HEK293 (cell line): ENCODE data around the gene TMEM167A.

Experiments used
- CTCF ChIA-PET: fragments of 350-600 bp; formaldehyde crosslinking; extraction: SDS; loops from one replicate; lab custom pipeline; 2021; ENCODE audit warnings: antibody characterized with exemption; lab: Yijun Ruan, JAX
- POLR2A ChIA-PET: fragments of 300-600 bp; formaldehyde crosslinking; extraction: SDS; loops from one replicate; lab custom pipeline; 2020; ENCODE audit warnings: antibody characterized with exemption, inconsistent platforms; lab: Yijun Ruan, JAX
- H3K27ac ChIP-seq: fragments of 200-500 bp; sonication (Bioruptor generic); 2 replicates; pipeline ENCODE4 v1.5.1; 2014; ENCODE audit warnings: low read depth, low read length, control low read depth, inconsistent platforms; ENCODE audit errors: extremely low read depth
- H3K36me3 ChIP-seq, 2 experiments: fragments of 200-500 bp in 1 of 2; sonication (Bioruptor generic) in 1 of 2; 1 replicate in 1 of 2; 2 replicates in 1 of 2; pipeline ENCODE4 v1.5.1; 2014 to 2017; ENCODE audit warnings: inconsistent platforms in 2 of 2, low read length in 2 of 2; ENCODE audit not compliant: control insufficient read depth in 2 of 2, insufficient read depth in 1 of 2
- H3K4me1 ChIP-seq: fragments of 200-500 bp; sonication (Bioruptor generic); 2 replicates; pipeline ENCODE4 v1.5.1; 2014; ENCODE audit warnings: mild to moderate bottlenecking, low read length, inconsistent platforms; ENCODE audit not compliant: control insufficient read depth, insufficient read depth
- H3K4me3 ChIP-seq: 2 replicates; pipeline ENCODE4 v1.5.1; 2011; ENCODE audit warnings: low read depth, mild to moderate bottlenecking, control low read depth, low read length, moderate library complexity
- H3K9me3 ChIP-seq: fragments of 200-500 bp; sonication (Bioruptor generic); 2 replicates; pipeline ENCODE4 v1.5.1; 2014; ENCODE audit warnings: low read depth, low read length, inconsistent platforms; ENCODE audit not compliant: control insufficient read depth, insufficient read depth
- IKZF3 ChIP-seq: fragments of 450-650 bp; IDR thresholded peaks from 2 replicates; pipeline ENCODE4 v1.5.0; 2018; ENCODE audit warnings: missing biosample characterization, mild to moderate bottlenecking, missing genetic modification characterization, moderate library complexity
- KLF7 ChIP-seq: fragments of 450-650 bp; formaldehyde crosslinking; IDR thresholded peaks from 2 replicates; pipeline ENCODE4 v1.5.1; 2016; ENCODE audit warnings: missing biosample characterization, missing genetic modification characterization, borderline replicate concordance
- MEIS1 ChIP-seq: sonication (generic); formaldehyde crosslinking; IDR thresholded peaks from 2 replicates; pipeline ENCODE4 v1.8.1; 2022; ENCODE audit warnings: missing genetic modification reagents, mild to moderate bottlenecking, borderline replicate concordance
- SCRT2 ChIP-seq: fragments of 450-650 bp; formaldehyde crosslinking; IDR thresholded peaks from 2 replicates; pipeline ENCODE4 v1.5.1; 2016; ENCODE audit warnings: missing biosample characterization, missing genetic modification characterization
- SETDB1 ChIP-seq: IDR thresholded peaks from one replicate; pipeline ENCODE4 v1.6.1; 2017; ENCODE audit warnings: mild to moderate bottlenecking, low read length, moderate library complexity, mixed read lengths; ENCODE audit not compliant: insufficient read length
- TRIM28 ChIP-seq: IDR thresholded peaks from 2 replicates; pipeline ENCODE4 v1.6.1; 2011; ENCODE audit warnings: low read length, control low read depth, borderline replicate concordance
- ZNF133 ChIP-seq: fragments of 450-650 bp; formaldehyde crosslinking; IDR thresholded peaks from 2 replicates; pipeline ENCODE4 v1.5.1; 2016; ENCODE audit warnings: missing biosample characterization, missing genetic modification characterization
- ZNF223 ChIP-seq: fragments of 450-650 bp; formaldehyde crosslinking; IDR thresholded peaks from 2 replicates; pipeline ENCODE4 v1.5.1; 2016; ENCODE audit warnings: missing biosample characterization, missing genetic modification characterization
- ZNF404 ChIP-seq: fragments of 450-650 bp; formaldehyde crosslinking; IDR thresholded peaks from 2 replicates; pipeline ENCODE4 v1.5.1; 2017; ENCODE audit warnings: missing biosample characterization, missing genetic modification characterization
- ZNF510 ChIP-seq: fragments of 450-650 bp; formaldehyde crosslinking; IDR thresholded peaks from 2 replicates; pipeline ENCODE4 v1.5.1; 2018; ENCODE audit warnings: mild to moderate bottlenecking, missing genetic modification characterization, missing biosample characterization; ENCODE audit not compliant: insufficient replicate concordance
- ZNF529 ChIP-seq: fragments of 450-650 bp; formaldehyde crosslinking; IDR thresholded peaks from 2 replicates; pipeline ENCODE4 v1.5.1; 2017; ENCODE audit warnings: missing genetic modification characterization, missing biosample characterization; ENCODE audit not compliant: insufficient replicate concordance
- ZNF623 ChIP-seq: fragments of 450-650 bp; formaldehyde crosslinking; IDR thresholded peaks from 2 replicates; pipeline ENCODE4 v1.5.1; 2016; ENCODE audit warnings: missing biosample characterization, missing genetic modification characterization
- ZNF626 ChIP-seq: fragments of 450-650 bp; sonication (Bioruptor Pico); formaldehyde crosslinking; IDR thresholded peaks from 2 replicates; pipeline ENCODE4 v1.5.1; 2018; ENCODE audit warnings: missing biosample characterization, missing genetic modification characterization, inconsistent platforms
- ZNF830 ChIP-seq: fragments of 450-650 bp; IDR thresholded peaks from 2 replicates; pipeline ENCODE4 v1.5.0; 2018; ENCODE audit warnings: missing biosample characterization, missing genetic modification characterization, low read depth, mild to moderate bottlenecking, moderate library complexity
- TF ChIP-seq, protein P1 (sequence below): fragments of 450-650 bp; IDR thresholded peaks from 2 replicates; pipeline ENCODE4 v1.5.1; 2018; ENCODE audit warnings: missing biosample characterization, mild to moderate bottlenecking, missing genetic modification characterization
- TF ChIP-seq, protein P2 (sequence below): fragments of 450-650 bp; formaldehyde crosslinking; IDR thresholded peaks from 2 replicates; pipeline ENCODE4 v1.5.1; 2016; ENCODE audit warnings: missing biosample characterization, missing genetic modification characterization, low read depth
- TF ChIP-seq, protein P3 (sequence below): fragments of 450-650 bp; formaldehyde crosslinking; IDR thresholded peaks from 2 replicates; pipeline ENCODE4 v1.5.1; 2016; ENCODE audit warnings: missing biosample characterization, missing genetic modification characterization
- TF ChIP-seq, protein P4 (sequence below): fragments of 450-650 bp; formaldehyde crosslinking; IDR thresholded peaks from 2 replicates; pipeline ENCODE4 v1.5.1; 2016; ENCODE audit warnings: missing biosample characterization, missing genetic modification characterization

Gene TMEM167A

DNA sequence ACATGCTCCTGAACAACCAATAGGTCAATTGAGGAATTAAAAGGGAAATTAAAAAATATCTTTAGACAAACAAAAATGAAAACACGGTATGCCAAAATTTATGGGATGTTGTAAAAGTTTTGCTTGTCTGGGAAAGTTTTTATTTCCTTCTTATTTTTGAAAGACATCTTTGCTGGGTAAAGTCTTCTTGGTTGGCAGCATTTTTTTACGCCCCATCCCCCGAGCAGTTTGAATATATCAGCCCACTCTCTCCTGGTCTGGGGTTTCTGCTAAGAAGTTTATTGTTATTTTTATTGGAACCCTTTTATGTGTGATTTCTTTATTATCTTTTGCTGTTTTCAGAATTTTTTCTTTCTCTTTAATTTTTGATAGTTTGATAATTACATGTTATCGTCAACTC lies 16.5 kb upstream of the TMEM167A start:
- ChIA-PET CTCF (no interaction called here), POLR2A (no interaction called here)
- H3K4me1 ChIP-seq = peaks cover 15% of the 10 kb centered on the region

DNA sequence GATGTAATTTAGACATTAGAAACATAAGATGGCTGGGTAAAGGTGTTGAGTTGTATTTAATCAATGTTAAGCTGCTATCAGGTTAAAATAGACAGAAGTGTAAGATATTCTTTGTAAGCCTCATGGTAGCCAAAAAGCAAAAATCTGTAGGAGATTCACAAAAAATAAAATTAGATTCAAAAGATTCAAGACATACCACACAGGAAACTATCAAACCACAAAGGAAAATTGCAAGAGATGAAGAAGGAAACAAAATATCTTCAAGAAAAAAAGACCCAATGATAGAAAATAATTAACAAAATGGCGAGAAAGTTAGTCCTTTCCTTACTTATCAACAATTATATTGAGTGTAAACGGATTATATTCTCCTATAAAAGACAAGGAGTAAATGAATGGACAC lies 15.4 kb upstream of the TMEM167A start:
- no peak for TF ChIP-seq ZNF623 (tag by site-specific recombination)
- no peak for TF ChIP-seq TRIM28
- TF ChIP-seq, all 188 proteins: peak for 0
- no peaks in the 10 kb centered on the region; the same call in 1 of the 2 replicates for H3K9me3 ChIP-seq
- no peak overlapping the region for H3K4me3 ChIP-seq
- peaks cover 4% of the 10 kb centered on the region for H3K4me1 ChIP-seq
- no peaks in the 10 kb centered on the region for H3K36me3 ChIP-seq
- ChIA-PET POLR2A (no interaction called here), CTCF (interaction anchor here (0.6 to 0.7 kb wide), 3 partner anchors 157 to 406 kb away, joined by 3 read pairs; no protein-coding TSS in a partner anchor)
- no peak overlapping the region for H3K27ac ChIP-seq

More for the DNA sequence above, 16.5 kb upstream of the TMEM167A start:
- no peaks in the 10 kb centered on the region; the same call in 1 of the 2 replicates for H3K9me3 ChIP-seq
- no peaks in the 10 kb centered on the region for H3K36me3 ChIP-seq
- no peak overlapping the region for H3K4me3 ChIP-seq
- no peak overlapping the region for H3K27ac ChIP-seq
- no peak for TF ChIP-seq ZNF404 (tag by site-specific recombination)
- TF ChIP-seq, protein P1, sequence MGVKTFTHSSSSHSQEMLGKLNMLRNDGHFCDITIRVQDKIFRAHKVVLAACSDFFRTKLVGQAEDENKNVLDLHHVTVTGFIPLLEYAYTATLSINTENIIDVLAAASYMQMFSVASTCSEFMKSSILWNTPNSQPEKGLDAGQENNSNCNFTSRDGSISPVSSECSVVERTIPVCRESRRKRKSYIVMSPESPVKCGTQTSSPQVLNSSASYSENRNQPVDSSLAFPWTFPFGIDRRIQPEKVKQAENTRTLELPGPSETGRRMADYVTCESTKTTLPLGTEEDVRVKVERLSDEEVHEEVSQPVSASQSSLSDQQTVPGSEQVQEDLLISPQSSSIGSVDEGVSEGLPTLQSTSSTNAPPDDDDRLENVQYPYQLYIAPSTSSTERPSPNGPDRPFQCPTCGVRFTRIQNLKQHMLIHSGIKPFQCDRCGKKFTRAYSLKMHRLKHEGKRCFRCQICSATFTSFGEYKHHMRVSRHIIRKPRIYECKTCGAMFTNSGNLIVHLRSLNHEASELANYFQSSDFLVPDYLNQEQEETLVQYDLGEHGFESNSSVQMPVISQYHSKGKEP (tag by site-specific recombination) = no peak
- TF ChIP-seq, protein P2, sequence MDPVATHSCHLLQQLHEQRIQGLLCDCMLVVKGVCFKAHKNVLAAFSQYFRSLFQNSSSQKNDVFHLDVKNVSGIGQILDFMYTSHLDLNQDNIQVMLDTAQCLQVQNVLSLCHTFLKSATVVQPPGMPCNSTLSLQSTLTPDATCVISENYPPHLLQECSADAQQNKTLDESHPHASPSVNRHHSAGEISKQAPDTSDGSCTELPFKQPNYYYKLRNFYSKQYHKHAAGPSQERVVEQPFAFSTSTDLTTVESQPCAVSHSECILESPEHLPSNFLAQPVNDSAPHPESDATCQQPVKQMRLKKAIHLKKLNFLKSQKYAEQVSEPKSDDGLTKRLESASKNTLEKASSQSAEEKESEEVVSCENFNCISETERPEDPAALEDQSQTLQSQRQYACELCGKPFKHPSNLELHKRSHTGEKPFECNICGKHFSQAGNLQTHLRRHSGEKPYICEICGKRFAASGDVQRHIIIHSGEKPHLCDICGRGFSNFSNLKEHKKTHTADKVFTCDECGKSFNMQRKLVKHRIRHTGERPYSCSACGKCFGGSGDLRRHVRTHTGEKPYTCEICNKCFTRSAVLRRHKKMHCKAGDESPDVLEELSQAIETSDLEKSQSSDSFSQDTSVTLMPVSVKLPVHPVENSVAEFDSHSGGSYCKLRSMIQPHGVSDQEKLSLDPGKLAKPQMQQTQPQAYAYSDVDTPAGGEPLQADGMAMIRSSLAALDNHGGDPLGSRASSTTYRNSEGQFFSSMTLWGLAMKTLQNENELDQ (tag by site-specific recombination) = no peak
- TF ChIP-seq ZNF830 (tag by site-specific recombination) = no peak
- TF ChIP-seq MEIS1 (CRISPR knock-in tag) = no peak
- TF ChIP-seq ZNF223 (tag by site-specific recombination) = no peak
- TF ChIP-seq ZNF510 (tag by site-specific recombination) = no peak
- no peak for TF ChIP-seq KLF7 (tag by site-specific recombination)
- no peak for TF ChIP-seq SCRT2 (tag by site-specific recombination)
- TF ChIP-seq ZNF529 (tag by site-specific recombination) = peak; percentile 35
- TF ChIP-seq TRIM28 = peak; percentile 52; the same call in 1 of the 2 replicates
- peak; percentile 97 for TF ChIP-seq SETDB1
- no peak for TF ChIP-seq IKZF3
- no peak for TF ChIP-seq ZNF133
- TF ChIP-seq, protein P3, sequence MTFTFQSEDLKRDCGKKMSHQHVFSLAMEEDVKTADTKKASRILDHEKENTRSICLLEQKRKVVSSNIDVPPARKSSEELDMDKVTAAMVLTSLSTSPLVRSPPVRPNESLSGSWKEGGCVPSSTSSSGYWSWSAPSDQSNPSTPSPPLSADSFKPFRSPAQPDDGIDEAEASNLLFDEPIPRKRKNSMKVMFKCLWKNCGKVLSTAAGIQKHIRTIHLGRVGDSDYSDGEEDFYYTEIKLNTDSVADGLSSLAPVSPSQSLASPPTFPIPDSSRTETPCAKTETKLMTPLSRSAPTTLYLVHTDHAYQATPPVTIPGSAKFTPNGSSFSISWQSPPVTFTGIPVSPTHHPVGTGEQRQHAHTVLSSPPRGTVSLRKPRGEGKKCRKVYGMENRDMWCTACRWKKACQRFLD = no peak
- TF ChIP-seq, protein P4, sequence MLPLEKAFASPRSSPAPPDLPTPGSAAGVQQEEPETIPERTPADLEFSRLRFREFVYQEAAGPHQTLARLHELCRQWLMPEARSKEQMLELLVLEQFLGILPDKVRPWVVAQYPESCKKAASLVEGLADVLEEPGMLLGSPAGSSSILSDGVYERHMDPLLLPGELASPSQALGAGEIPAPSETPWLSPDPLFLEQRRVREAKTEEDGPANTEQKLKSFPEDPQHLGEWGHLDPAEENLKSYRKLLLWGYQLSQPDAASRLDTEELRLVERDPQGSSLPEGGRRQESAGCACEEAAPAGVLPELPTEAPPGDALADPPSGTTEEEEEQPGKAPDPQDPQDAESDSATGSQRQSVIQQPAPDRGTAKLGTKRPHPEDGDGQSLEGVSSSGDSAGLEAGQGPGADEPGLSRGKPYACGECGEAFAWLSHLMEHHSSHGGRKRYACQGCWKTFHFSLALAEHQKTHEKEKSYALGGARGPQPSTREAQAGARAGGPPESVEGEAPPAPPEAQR (tag by site-specific recombination) = no peak
- 0 out of 2 replicates have a peak, but pooled peaks have one; percentile 32 for TF ChIP-seq ZNF626 (tag by site-specific recombination)
